ENCODE measurements around the gene SMTNL2.

GRCh38 chr17:4642286-4642685 lies 58.0 kb downstream of the SMTNL2 start:
- TF ChIP-seq CTCF (IDR thresholded peaks at IDR 0.05) (no peak), POLR2A (IDR thresholded peaks at IDR 0.05; ENCODE audit: low read depth) (no peak), EP300 (IDR thresholded peaks at IDR 0.05) (no peak)
